ENCODE results near the gene RALGPS1. TPM values are rescaled to one million over a fixed set of nuclear protein-coding genes. Genes with fewer than 3 reads are reported as not detected.

The RALGPS1 gene
- total RNA-seq, 1 experiment from 2014 or later, result 28.5 TPM

DNA sequence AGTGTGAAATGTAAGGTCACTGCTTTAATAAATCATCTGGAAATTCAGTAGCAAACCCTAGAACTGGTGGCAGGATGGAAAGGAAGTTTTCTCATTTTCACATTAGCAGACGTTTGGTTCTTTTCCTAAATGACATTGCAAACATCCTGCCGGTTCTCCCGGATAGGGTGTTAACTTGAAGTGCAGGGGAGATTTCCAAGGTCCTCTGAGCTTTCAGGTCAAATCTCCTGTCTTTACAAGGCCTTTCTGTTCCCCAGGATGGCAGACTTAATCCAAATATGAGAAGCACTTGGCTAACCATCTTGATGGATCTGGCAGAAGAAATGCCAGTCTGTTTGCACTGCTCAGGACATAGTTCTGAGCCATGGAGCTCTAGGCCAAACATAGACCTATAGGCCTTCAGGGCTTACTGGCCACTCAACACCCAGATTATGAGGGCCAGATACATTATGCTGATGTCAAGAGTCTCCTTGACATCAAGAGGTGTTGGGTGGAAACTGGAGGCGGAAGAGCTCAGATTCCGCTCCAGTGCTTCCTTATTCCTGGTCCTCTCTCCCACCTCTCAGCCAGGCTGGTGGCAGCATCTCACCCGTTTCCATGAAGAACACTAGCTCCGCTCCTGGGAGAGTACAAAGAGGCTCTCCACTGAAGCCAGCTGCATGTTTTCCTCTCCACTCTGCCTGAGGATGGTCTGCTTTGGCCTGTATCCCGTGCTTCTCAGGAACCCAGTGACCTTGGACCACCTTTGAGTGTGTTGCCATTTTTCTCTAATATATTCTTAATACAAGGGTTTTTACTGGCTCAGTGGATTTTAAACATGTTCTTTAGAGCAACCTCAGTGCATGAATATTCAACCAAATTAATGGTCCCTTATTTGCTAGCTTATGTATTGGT lies 61.0 kb downstream of the RALGPS1 start:
- TF ChIP-seq, protein P1, sequence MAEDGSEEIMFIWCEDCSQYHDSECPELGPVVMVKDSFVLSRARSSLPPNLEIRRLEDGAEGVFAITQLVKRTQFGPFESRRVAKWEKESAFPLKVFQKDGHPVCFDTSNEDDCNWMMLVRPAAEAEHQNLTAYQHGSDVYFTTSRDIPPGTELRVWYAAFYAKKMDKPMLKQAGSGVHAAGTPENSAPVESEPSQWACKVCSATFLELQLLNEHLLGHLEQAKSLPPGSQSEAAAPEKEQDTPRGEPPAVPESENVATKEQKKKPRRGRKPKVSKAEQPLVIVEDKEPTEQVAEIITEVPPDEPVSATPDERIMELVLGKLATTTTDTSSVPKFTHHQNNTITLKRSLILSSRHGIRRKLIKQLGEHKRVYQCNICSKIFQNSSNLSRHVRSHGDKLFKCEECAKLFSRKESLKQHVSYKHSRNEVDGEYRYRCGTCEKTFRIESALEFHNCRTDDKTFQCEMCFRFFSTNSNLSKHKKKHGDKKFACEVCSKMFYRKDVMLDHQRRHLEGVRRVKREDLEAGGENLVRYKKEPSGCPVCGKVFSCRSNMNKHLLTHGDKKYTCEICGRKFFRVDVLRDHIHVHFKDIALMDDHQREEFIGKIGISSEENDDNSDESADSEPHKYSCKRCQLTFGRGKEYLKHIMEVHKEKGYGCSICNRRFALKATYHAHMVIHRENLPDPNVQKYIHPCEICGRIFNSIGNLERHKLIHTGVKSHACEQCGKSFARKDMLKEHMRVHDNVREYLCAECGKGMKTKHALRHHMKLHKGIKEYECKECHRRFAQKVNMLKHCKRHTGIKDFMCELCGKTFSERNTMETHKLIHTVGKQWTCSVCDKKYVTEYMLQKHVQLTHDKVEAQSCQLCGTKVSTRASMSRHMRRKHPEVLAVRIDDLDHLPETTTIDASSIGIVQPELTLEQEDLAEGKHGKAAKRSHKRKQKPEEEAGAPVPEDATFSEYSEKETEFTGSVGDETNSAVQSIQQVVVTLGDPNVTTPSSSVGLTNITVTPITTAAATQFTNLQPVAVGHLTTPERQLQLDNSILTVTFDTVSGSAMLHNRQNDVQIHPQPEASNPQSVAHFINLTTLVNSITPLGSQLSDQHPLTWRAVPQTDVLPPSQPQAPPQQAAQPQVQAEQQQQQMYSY (CRISPR knock-in tag; IDR thresholded peaks at IDR 0.05), result peak; percentile 56
- no peak for TF ChIP-seq SMAD3 (CRISPR knock-in tag; IDR thresholded peaks at IDR 0.05; ENCODE audit: borderline replicate concordance)
- H3K36me3 Mint-ChIP-seq, result 0 out of 2 replicates have a peak, but pooled peaks cover 5% of the 10 kb centered on the region
- H3K9me3 Mint-ChIP-seq, result no peaks in the 10 kb centered on the region
- no peak overlapping the region for H3K27ac Mint-ChIP-seq
- DNase-seq (ENCODE audit: low spot score) (no peak), ATAC-seq (no peak)
- H3K27me3 Mint-ChIP-seq (ENCODE audit: low read depth), result no peaks in the 10 kb centered on the region
- CTCF ChIA-PET, result no interaction called here
- no peak overlapping the region for H3K4me3 Mint-ChIP-seq
- POLR2A ChIA-PET, result no interaction called here
- peaks cover 3% of the 10 kb centered on the region; the same call in 1 of the 2 replicates for H3K4me1 Mint-ChIP-seq

DNA sequence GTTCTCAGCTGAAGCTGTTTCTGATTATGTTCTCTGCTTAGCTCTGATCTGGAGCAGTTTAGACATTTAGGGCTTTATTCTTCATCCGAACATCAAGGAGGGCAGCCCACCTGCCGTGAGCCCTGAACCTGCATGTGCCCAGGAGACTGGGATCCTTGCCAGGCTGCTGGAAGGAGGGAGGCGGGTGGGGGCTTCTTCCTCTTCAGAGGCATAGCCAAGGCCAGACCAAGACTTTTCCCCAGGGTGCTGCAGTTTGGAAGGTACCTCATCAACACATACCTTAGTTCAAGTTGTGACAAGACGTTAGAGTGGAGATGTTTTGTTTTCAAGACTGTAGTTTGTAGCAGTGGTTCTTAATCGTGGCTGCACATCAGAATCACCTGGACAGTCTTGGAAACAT lies 64.9 kb downstream of the RALGPS1 start:
- POLR2A ChIA-PET, result no interaction called here
- Mint-ChIP-seq H3K4me3 (no peak overlapping the region), H3K36me3 (peaks cover 12% of the 10 kb centered on the region; the same call in 1 of the 2 replicates), H3K27ac (no peak overlapping the region), H3K27me3 (ENCODE audit: low read depth) (no peaks in the 10 kb centered on the region), H3K9me3 (peaks cover 6% of the 10 kb centered on the region), H3K4me1 (no peaks in the 10 kb centered on the region; the same call in 1 of the 2 replicates)
- CTCF ChIA-PET, result interaction anchor here (1.3 kb wide), 1 partner anchor 32 kb away, joined by 3 read pairs; no protein-coding TSS in a partner anchor
- no peak for DNase-seq (ENCODE audit: low spot score)
- TF ChIP-seq ETV6 (CRISPR knock-in tag; IDR thresholded peaks at IDR 0.05) (no peak), PRRX2 (CRISPR knock-in tag; IDR thresholded peaks at IDR 0.05) (no peak), ZBTB21 (CRISPR knock-in tag; IDR thresholded peaks at IDR 0.05; ENCODE audit: borderline replicate concordance) (no peak)
- no peak for ATAC-seq

DNA sequence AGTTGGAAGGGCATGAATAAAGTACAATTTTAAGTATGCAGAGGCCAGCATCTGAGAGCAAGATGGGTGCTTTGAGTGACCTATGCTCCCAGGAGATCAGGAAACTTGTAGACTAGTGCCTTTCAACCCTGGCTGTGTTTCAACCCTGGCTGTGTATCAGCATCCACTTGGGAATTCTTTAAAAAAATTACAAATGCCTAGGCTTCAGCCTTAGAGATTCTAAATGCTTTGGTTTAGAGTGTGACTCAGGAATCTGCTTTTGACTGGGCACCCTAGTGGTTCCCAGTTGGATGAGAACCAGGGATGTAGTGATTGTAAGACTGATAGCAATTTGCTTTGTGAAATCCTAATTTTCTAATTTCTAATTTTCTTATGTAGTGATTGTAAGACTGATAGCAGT lies 65.6 kb downstream of the RALGPS1 start:
- H3K27me3 Mint-ChIP-seq (ENCODE audit: low read depth), result no peaks in the 10 kb centered on the region
- ChIA-PET POLR2A (no interaction called here), CTCF (interaction anchor here (0.5 kb wide), 1 partner anchor 1612 kb away, joined by 4 read pairs; no protein-coding TSS in a partner anchor)
- DNase-seq (ENCODE audit: low spot score) (no peak), ATAC-seq (no peak)
- no peak overlapping the region for H3K27ac Mint-ChIP-seq
- TF ChIP-seq ZNF416 (CRISPR knock-in tag; IDR thresholded peaks at IDR 0.05) (no peak), SMAD3 (CRISPR knock-in tag; IDR thresholded peaks at IDR 0.05; ENCODE audit: borderline replicate concordance) (no peak), TP53 (CRISPR knock-in tag; IDR thresholded peaks at IDR 0.05) (no peak), FOXP1 (CRISPR knock-in tag; IDR thresholded peaks at IDR 0.05; ENCODE audit: borderline replicate concordance) (no peak), NR1H2 (CRISPR knock-in tag; IDR thresholded peaks at IDR 0.05) (no peak), MYBL2 (CRISPR knock-in tag; IDR thresholded peaks at IDR 0.05) (no peak)
- TF ChIP-seq, protein P2, sequence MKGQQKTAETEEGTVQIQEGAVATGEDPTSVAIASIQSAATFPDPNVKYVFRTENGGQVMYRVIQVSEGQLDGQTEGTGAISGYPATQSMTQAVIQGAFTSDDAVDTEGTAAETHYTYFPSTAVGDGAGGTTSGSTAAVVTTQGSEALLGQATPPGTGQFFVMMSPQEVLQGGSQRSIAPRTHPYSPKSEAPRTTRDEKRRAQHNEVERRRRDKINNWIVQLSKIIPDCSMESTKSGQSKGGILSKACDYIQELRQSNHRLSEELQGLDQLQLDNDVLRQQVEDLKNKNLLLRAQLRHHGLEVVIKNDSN (CRISPR knock-in tag; IDR thresholded peaks at IDR 0.05), result no peak
- TF ChIP-seq, protein P3, sequence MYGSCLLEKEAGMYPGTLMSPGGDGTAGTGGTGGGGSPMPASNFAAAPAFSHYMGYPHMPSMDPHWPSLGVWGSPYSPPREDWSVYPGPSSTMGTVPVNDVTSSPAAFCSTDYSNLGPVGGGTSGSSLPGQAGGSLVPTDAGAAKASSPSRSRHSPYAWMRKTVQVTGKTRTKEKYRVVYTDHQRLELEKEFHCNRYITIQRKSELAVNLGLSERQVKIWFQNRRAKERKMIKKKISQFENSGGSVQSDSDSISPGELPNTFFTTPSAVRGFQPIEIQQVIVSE (CRISPR knock-in tag; IDR thresholded peaks at IDR 0.05; ENCODE audit: borderline replicate concordance), result no peak
- TF ChIP-seq, protein P4, sequence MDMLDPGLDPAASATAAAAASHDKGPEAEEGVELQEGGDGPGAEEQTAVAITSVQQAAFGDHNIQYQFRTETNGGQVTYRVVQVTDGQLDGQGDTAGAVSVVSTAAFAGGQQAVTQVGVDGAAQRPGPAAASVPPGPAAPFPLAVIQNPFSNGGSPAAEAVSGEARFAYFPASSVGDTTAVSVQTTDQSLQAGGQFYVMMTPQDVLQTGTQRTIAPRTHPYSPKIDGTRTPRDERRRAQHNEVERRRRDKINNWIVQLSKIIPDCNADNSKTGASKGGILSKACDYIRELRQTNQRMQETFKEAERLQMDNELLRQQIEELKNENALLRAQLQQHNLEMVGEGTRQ (CRISPR knock-in tag; IDR thresholded peaks at IDR 0.05), result no peak
- TF ChIP-seq, protein P5, sequence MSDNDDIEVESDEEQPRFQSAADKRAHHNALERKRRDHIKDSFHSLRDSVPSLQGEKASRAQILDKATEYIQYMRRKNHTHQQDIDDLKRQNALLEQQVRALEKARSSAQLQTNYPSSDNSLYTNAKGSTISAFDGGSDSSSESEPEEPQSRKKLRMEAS (CRISPR knock-in tag; IDR thresholded peaks at IDR 0.05), result no peak
- peaks cover 6% of the 10 kb centered on the region for H3K9me3 Mint-ChIP-seq
- H3K4me3 Mint-ChIP-seq, result no peak overlapping the region
- H3K4me1 Mint-ChIP-seq, result no peaks in the 10 kb centered on the region
- peaks cover 12% of the 10 kb centered on the region; the same call in 1 of the 2 replicates for H3K36me3 Mint-ChIP-seq
